K562 (cell line): ENCODE data around the gene CALM3. TPM values are rescaled to one million over a fixed set of nuclear protein-coding genes. Genes with fewer than 3 reads are reported as not detected.
A peak's percentile ranks its signal among the peaks of the same experiment; 100 is the strongest.

Experiments
- BCLAF1 ChIP-seq, 2 experiments: fragments of 450-650 bp in 1 of 2; IDR thresholded peaks; 2 replicates each; pipeline ENCODE4 v1.6.1; 2011 to 2017; ENCODE audit warnings: low read depth in 2 of 2, antibody characterized with exemption in 1 of 2, borderline replicate concordance in 1 of 2, low read length in 1 of 2, mild to moderate bottlenecking in 1 of 2, mixed read lengths in 1 of 2; ENCODE audit not compliant: control insufficient read depth in 1 of 2
- CEBPZ ChIP-seq: fragments of 150-350 bp; IDR thresholded peaks from 2 replicates; pipeline ENCODE4 v1.6.1; 2014; ENCODE audit warnings: low read depth, mild to moderate bottlenecking, low read length, borderline replicate concordance
- DACH1 ChIP-seq: fragments of 450-650 bp; IDR thresholded peaks from 2 replicates; pipeline ENCODE4 v1.6.1; 2018; ENCODE audit not compliant: partially characterized antibody
- HNRNPH1 ChIP-seq: fragments of 200-400 bp; formaldehyde crosslinking; optimal IDR thresholded peaks from 2 replicates; pipeline ENCODE3; 2017; ENCODE audit warnings: low read depth, mild to moderate bottlenecking, low read length, moderate library complexity
- HNRNPL ChIP-seq: fragments of 200-400 bp; formaldehyde crosslinking; IDR thresholded peaks from 2 replicates; pipeline ENCODE4 v1.6.1; 2017; ENCODE audit warnings: low read depth, mild to moderate bottlenecking, low read length
- JUN ChIP-seq, 2 experiments: sonication (generic) in 1 of 2; formaldehyde crosslinking in 1 of 2; IDR thresholded peaks; 2 replicates each; pipeline versions ENCODE4 v1.6.1 to v1.8.0; 2012 to 2022; ENCODE audit warnings: borderline replicate concordance in 2 of 2, mild to moderate bottlenecking in 2 of 2, improper control_type of control experiment in 1 of 2, low read depth in 1 of 2, low read length in 1 of 2, missing genetic modification reagents in 1 of 2
- XRCC3 ChIP-seq: fragments of 450-650 bp; IDR thresholded peaks from 2 replicates; pipeline ENCODE4 v1.6.1; 2017; ENCODE audit warnings: mild to moderate bottlenecking, moderate library complexity
- ZNF551 ChIP-seq: fragments of 250-450 bp; sonication (Bioruptor Pico); IDR thresholded peaks from 2 replicates; pipeline ENCODE4 v1.5.0; 2021; ENCODE audit warnings: mild to moderate bottlenecking, moderate library complexity
- polyA plus RNA-seq, 8 experiments: library from polyadenylated mRNA; depleted of rRNA in 4 of 8; stranded (reverse) in 5 of 8; unstranded in 3 of 8; fragments of >200 nt; fragmentation: Nextera tagmentation in 2 of 8; fragmentation: Illumina TruSeq in 1 of 8; extraction: Ambion mirVana in 2 of 8; extraction: Trizol in 1 of 8; gene quantifications; 2 replicates each; pipeline versions ENCODE4 v1.2.1 to v1.2.3, GENCODE V29; 2011 to 2014; ENCODE audit warnings: inconsistent platforms in 1 of 8, missing spikeins in 1 of 8
- total RNA-seq, 7 experiments: library from RNA; depleted of rRNA in 6 of 7; stranded (reverse); fragments of >200 nt in 6 of 7; fragmentation: Illumina TruSeq in 2 of 7; extraction: Trizol in 2 of 7; gene quantifications; 2 replicates each; pipeline versions ENCODE4 v1.2.1 to v1.2.3, GENCODE V29; 2011 to 2021; ENCODE audit warnings: low replicate concordance in 1 of 7
- TF ChIP-seq, protein P1 (sequence below): fragments of 450-650 bp; IDR thresholded peaks from 2 replicates; pipeline ENCODE4 v1.6.1; 2017; ENCODE audit warnings: mild to moderate bottlenecking, moderate library complexity

The CALM3 gene
- total and polyA plus RNA-seq, 9 of the 15 experiments (the other 6 are each of a cell fraction or from before 2014, with no cell fraction given), result 34.6 to 350 (median 156) TPM

DNA sequence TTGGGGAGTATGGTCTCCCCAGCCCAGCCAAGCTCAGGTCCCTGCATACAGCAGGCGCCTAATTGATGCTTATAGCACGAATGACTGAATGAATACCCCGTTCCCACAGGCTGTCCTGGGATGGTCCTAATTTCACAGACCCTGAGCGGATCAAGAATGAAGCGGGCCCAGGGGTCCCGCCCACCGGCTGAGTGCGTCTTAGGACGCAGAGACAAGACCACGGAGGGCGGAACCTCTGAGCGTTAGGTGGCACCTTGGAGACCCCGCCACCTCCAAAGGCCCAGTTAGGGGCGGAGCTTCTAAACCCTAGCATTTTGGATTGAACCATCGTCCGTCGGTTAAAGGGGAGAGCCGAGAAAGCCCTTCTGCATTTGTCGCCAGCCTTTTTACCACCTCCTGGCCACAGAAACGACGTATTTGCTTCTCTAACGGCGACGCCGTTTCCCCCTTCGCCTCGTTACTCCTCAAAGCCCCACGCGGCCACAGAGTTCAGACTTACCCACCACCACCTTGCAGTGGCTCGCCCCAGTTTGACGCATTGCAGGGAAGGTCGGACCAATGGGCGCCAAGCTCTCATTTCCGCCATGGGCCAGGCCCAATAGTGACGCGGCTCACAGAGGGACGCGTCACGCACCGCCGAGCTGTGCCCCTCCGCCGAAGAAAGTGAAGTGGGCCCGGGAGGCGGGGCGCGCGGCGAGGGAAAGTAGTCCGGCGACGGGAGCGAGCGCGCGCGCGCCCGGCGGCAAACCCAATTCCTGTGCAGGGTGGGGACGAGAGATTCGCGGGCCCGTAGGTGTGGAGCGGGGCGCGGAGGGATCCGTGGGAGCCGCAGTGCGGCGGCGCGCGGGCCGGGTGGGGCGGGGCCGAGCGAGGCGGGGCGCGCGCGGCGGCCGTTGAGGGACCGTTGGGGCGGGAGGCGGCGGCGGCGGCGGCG is 479 bp upstream of the CALM3 start (continued):
- TF ChIP-seq, protein P1, sequence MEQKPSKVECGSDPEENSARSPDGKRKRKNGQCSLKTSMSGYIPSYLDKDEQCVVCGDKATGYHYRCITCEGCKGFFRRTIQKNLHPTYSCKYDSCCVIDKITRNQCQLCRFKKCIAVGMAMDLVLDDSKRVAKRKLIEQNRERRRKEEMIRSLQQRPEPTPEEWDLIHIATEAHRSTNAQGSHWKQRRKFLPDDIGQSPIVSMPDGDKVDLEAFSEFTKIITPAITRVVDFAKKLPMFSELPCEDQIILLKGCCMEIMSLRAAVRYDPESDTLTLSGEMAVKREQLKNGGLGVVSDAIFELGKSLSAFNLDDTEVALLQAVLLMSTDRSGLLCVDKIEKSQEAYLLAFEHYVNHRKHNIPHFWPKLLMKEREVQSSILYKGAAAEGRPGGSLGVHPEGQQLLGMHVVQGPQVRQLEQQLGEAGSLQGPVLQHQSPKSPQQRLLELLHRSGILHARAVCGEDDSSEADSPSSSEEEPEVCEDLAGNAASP, result no peak
- TF ChIP-seq JUN (IDR thresholded peaks at IDR 0.05; ENCODE audit: borderline replicate concordance, low read depth, low read length) (peak; percentile 64; the same call in 1 of the 2 replicates), JUN (CRISPR knock-in tag; IDR thresholded peaks at IDR 0.05; ENCODE audit: borderline replicate concordance) (0 out of 2 replicates have a peak, but pooled peaks have one; percentile 17), HNRNPL (no peak), BCLAF1 (IDR thresholded peaks at IDR 0.05; ENCODE audit: borderline replicate concordance in 1 of 2, control insufficient read depth in 1 of 2, low read depth in 2 of 2, low read length in 1 of 2) (peak; percentile 30 to 97; a peak in 2 of 4 replicates), CEBPZ (no peak), ZNF551 (CRISPR knock-in tag) (no peak), DACH1 (peak; percentile 28), XRCC3 (no peak), HNRNPH1 (no peak)
